Hindlimb muscle (tissue), 1 donor: ENCODE measurements around the gene ITGB4. TPM values are rescaled to one million over a fixed set of nuclear protein-coding genes. Genes with fewer than 3 reads are reported as not detected.

Experiments used
- DNase-seq: peaks from one replicate; pipeline ENCODE4 v3.0.0-alpha.2; 2013
- polyA plus RNA-seq: library from polyadenylated mRNA; unstranded; fragments of 120-200 nt; gene quantifications from one replicate; pipeline ENCODE4 v1.2.1, GENCODE V29; 2013; ENCODE audit not compliant: insufficient read length

ITGB4 gene
- polyA plus RNA-seq, 1 donor = 7.6 TPM

- DNase-seq = no peak
Observed at GRCh38 chr17:75733471-75733870, 12.2 kb downstream of the ITGB4 start.

DNA sequence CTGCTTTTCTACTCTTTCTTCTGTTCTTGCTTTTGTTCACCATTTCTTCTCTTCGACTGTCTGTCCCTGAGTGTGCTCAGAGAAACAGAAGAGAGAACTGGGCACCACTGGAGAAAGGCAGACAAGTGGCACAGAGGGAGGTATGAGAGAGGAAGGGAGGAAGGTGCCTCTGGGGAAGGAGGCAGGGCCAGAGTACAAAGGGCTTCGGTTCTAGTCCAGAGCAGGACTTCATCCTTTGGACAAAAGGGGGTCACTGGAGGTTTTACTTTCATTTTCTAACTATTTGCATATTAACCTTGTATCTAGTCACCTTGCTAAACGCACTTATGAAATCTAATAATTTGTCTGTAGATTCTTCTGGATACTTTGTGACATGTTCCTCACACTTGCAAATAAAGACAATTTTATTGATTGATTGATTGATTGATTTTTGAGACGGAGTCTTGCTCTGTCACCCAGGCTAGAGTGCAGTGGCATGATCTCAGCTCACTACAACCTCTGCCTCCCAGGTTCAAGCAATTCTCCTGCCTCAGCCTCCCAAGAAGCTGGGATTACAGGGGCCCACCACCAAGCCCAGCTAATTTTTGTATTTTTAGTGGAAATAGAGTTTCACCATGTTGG lies 13.5 kb downstream of the ITGB4 start:
- DNase-seq = no peak

DNA sequence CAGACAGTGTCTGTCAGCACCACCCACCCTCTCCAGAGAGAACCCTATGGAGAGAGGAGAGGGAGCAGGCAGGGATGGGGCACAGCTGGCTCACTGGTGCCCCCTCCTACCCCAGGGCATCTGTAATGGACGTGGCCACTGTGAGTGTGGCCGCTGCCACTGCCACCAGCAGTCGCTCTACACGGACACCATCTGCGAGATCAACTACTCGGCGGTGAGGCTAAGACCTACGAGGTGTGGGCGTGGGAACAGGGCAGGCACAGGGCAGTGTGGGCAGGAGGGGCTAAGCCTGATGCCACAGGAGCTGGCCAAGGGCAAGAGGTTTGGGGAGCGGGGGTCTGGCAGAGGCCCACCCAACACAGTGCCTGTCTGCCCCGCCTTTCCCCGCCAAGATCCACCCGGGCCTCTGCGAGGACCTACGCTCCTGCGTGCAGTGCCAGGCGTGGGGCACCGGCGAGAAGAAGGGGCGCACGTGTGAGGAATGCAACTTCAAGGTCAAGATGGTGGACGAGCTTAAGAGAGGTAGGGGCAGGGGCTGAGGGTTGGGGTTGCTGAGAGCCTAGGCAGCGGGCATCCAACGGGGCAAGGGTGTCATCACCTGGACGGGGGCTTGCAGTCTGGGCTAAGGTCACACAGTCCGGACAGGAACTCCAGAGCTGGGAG lies 15.0 kb downstream of the ITGB4 start:
- DNase-seq = no peak

- DNase-seq = no peak
Observed at GRCh38 chr17:75737133-75737962, 16.1 kb downstream of the ITGB4 start.

DNA sequence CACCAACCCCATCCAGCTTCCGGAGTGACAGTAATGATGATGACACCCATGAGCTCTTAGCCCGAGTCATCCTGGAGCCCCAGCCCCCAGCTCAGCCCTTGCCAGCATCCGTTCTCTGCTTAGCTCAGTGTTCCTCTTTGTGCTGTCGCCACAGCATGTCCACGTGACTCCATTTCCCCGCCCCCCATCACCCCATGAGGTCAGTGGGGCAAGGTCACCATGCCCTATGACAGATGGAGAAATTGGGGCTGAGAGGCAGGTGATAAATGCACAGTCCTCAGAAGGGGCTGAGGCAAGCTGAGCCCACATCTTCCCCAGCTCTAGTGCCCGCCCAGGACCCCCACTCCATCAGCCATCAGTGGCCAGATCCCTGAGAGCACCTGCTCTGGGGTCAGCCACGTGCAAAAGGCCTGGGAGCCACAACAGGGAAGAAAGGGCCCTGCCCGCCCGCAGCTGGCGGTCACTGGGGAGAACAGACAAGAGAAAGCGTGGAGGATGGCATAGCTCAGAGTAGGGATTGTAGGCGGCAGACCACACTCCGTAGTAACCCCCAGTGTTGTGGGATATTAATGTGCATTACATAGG lies 17.1 kb downstream of the ITGB4 start:
- no peak for DNase-seq

- DNase-seq = no peak
Observed at GRCh38 chr17:75739174-75739573, 17.9 kb downstream of the ITGB4 start.

- DNase-seq = no peak
Observed at GRCh38 chr17:75739801-75740200, 18.5 kb downstream of the ITGB4 start.

DNA sequence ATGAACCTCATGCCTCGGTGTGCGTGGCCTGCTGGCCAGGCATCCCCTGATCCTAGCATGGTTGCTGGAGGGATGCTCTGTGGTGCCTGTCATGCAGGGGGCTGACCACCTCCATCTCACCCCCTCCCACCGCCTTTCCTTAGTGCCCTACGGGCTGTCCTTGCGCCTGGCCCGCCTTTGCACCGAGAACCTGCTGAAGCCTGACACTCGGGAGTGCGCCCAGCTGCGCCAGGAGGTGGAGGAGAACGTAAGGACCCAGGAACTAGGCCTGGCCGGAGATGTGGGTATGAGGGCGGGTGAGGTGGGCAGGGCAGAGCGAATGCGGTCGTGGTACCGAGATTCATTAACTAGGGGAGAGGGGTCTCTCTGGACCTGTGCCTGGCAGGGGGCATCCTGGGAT lies 19.0 kb downstream of the ITGB4 start:
- DNase-seq = no peak

DNA sequence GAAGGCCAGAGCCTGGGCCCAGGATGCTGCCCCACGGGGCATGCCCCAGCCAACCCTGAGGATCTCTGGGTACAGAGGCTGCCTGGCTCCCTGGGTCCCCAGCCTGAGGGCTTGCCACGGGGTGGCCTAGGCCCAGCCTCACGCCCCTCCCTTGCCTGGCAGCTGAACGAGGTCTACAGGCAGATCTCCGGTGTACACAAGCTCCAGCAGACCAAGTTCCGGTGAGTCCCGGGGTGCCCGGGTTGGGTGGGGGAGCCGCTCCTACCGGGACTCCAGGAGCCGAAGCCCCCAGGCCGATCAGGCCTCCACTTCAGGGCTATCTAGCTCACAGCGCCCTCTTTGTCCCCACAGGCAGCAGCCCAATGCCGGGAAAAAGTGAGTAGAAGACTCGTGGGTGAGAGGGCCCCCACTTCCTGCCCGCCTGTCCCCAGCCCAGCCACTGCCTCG lies 19.4 kb downstream of the ITGB4 start:
- no peak for DNase-seq

GRCh38 chr17:75742337-75742736 lies 21.1 kb downstream of the ITGB4 start:
- no peak for DNase-seq

GRCh38 chr17:75743625-75744206 lies 22.5 kb downstream of the ITGB4 start:
- DNase-seq = no peak

- DNase-seq = no peak
Observed at GRCh38 chr17:75748706-75749105, 27.4 kb downstream of the ITGB4 start.

DNA sequence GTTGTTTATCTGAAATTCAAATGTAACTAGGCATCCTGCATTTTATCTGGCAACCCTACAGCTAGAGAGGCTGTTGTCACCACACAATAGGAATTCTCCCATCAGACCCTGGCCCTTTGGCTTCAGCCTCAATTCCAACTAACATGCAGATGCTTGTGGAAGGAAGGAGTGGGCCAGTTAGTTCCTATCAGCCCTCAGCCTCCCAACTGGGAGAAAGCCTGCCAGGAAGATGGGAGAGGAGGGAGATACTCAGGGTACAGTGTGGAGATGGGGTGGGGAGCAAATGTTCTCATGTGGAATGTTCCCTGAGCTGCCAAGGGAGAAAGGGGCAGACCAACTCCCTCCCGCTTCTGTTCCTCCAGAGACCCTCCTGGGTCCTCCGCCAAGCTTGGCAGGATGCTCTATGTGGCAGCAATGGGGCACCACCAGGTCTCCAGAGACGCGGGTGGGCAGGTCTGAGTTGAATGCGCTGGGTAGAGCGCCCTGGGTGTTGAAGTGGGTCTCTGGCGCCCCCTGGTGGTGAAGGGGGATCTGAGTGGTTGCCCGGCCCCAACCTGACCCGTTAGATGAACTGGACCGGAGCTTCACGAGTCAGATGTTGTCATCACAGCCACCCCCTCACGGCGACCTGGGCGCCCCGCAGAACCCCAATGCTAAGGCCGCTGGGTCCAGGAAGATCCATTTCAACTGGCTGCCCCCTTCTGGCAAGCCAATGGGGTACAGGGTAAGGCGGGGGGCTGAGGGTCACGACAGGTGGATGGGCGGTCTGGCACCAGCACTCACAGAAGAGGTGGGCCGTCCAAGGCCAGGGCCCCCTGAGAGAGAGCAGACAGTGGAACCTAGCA lies 28.5 kb downstream of the ITGB4 start:
- peak; percentile 67 for DNase-seq

DNA sequence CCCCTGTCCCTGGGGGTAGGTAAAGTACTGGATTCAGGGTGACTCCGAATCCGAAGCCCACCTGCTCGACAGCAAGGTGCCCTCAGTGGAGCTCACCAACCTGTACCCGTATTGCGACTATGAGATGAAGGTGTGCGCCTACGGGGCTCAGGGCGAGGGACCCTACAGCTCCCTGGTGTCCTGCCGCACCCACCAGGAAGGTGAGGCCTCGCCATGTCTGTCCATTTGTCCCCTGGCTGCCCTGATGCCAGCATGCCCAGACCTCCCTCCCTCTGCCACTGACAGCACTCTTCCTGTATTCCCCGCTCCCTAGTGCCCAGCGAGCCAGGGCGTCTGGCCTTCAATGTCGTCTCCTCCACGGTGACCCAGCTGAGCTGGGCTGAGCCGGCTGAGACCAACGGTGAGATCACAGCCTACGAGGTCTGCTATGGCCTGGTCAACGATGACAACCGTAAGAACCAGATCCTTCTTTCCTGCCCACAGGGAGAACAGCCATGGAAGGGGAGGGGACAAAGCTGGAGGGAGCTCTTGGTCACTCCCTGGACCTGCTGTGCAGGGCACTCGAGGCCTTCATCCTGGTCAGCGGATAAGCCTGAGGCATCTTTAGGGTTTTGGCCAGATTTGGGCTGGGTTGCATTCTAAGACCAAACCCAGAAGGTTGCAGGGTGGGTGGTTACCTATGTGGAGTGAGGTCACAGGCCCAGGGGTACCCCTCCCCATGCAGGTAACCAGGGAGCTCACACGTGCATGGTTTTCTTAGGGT lies 29.6 kb downstream of the ITGB4 start:
- no peak for DNase-seq

- DNase-seq = no peak
Observed at GRCh38 chr17:75751676-75752404, 30.6 kb downstream of the ITGB4 start.

GRCh38 chr17:75752405-75752709 lies 31.1 kb downstream of the ITGB4 start:
- no peak for DNase-seq

- DNase-seq = no peak
Observed at GRCh38 chr17:75752802-75753513, 31.7 kb downstream of the ITGB4 start.

- DNase-seq = peak; percentile 84
Observed at GRCh38 chr17:75753514-75754377, 32.5 kb downstream of the ITGB4 start.
